Measurements from ENCODE around the gene GDAP2. TPM values are rescaled to one million over a fixed set of nuclear protein-coding genes. Genes with fewer than 3 reads are reported as not detected.

The GDAP2 gene
- total and polyA plus RNA-seq, 4 donors: 3.0 to 16.8 (median 9.1) TPM

- no peak for TF ChIP-seq EGR1 (IDR thresholded peaks at IDR 0.05; ENCODE audit: low read depth in 2 of 2)
- TF ChIP-seq FOXA1 (IDR thresholded peaks at IDR 0.05): no peak
- TF ChIP-seq MAX (IDR thresholded peaks at IDR 0.05): no peak
- TF ChIP-seq ATF3 (IDR thresholded peaks at IDR 0.05): no peak
- no peak for TF ChIP-seq RAD21 (IDR thresholded peaks at IDR 0.05)
- TF ChIP-seq HNF4G (IDR thresholded peaks at IDR 0.05): no peak
- no peak for TF ChIP-seq RXRA (IDR thresholded peaks at IDR 0.05)
- Histone ChIP-seq H3K36me3 (ENCODE audit: control insufficient read depth in 4 of 4, insufficient read depth in 3 of 4, low read depth in 1 of 4, low read length in 3 of 4) (no peaks in the 10 kb centered on the region), H3K9me3 (ENCODE audit: control insufficient read depth in 4 of 4, low read length in 3 of 4) (no peaks in the 10 kb centered on the region), H3K27me3 (ENCODE audit: control insufficient read depth in 4 of 4, insufficient read depth in 4 of 4, low read length in 3 of 4) (no peaks in the 10 kb centered on the region), H3K9ac (ENCODE audit: low read depth in 1 of 2, low read length in 2 of 2) (no peak overlapping the region), H3K4me3 (ENCODE audit: low read depth in 1 of 3, low read length in 3 of 3) (no peak overlapping the region), H3K27ac (ENCODE audit: low read depth in 1 of 2, low read length in 2 of 2) (no peak overlapping the region), H3K4me1 (ENCODE audit: control insufficient read depth in 4 of 4, insufficient read depth in 4 of 4, low read length in 3 of 4) (peaks cover 0 to 4% (median 1%) of the 10 kb centered on the region in 4 donors)
- DNase-seq (ENCODE audit: low spot score): no peak
- 97% methylated on average over 1 of the region's 1 CpG for WGBS
Measured at GRCh38 chr1:117843791-117844190, 85.6 kb downstream of the GDAP2 start.

- Histone ChIP-seq H3K27ac (ENCODE audit: low read depth in 1 of 2, low read length in 2 of 2) (no peak overlapping the region), H3K9me3 (ENCODE audit: control insufficient read depth in 4 of 4, low read length in 3 of 4) (no peaks in the 10 kb centered on the region), H3K36me3 (ENCODE audit: control insufficient read depth in 4 of 4, insufficient read depth in 3 of 4, low read depth in 1 of 4, low read length in 3 of 4) (no peaks in the 10 kb centered on the region), H3K9ac (ENCODE audit: low read depth in 1 of 2, low read length in 2 of 2) (no peak overlapping the region), H3K27me3 (ENCODE audit: control insufficient read depth in 4 of 4, insufficient read depth in 4 of 4, low read length in 3 of 4) (no peaks in the 10 kb centered on the region), H3K4me1 (ENCODE audit: control insufficient read depth in 4 of 4, insufficient read depth in 4 of 4, low read length in 3 of 4) (peaks cover 0 to 3% (median under 1%) of the 10 kb centered on the region in 4 donors), H3K4me3 (ENCODE audit: low read depth in 1 of 3, low read length in 3 of 3) (no peak overlapping the region)
- no peak for DNase-seq (ENCODE audit: low spot score)
- WGBS: 86% methylated on average over 3 of the region's 3 CpGs
- TF ChIP-seq RAD21 (IDR thresholded peaks at IDR 0.05): no peak
- TF ChIP-seq HNF4A (conservative IDR thresholded peaks at IDR 0.05): no peak
- no peak for TF ChIP-seq GABPA (IDR thresholded peaks at IDR 0.05 in 1 of 2, conservative IDR thresholded peaks at IDR 0.05 in 1 of 2)
- no peak for TF ChIP-seq TAF1 (conservative IDR thresholded peaks at IDR 0.05)
- TF ChIP-seq CTCF (IDR thresholded peaks at IDR 0.05; ENCODE audit: low read depth, low read length, missing input control): no peak
- no peak for TF ChIP-seq REST (IDR thresholded peaks at IDR 0.05)
- TF ChIP-seq HNF4G (IDR thresholded peaks at IDR 0.05): no peak
- no peak for TF ChIP-seq FOXA1 (IDR thresholded peaks at IDR 0.05)
- no peak for TF ChIP-seq ZBTB33 (IDR thresholded peaks at IDR 0.05)
- TF ChIP-seq YY1 (IDR thresholded peaks at IDR 0.05): no peak
- TF ChIP-seq NR2F2 (IDR thresholded peaks at IDR 0.05): no peak
- TF ChIP-seq EGR1 (IDR thresholded peaks at IDR 0.05; ENCODE audit: low read depth in 2 of 2): no peak
- no peak for TF ChIP-seq JUND (IDR thresholded peaks at IDR 0.05)
- TF ChIP-seq SP1 (IDR thresholded peaks at IDR 0.05): no peak
- TF ChIP-seq RXRA (IDR thresholded peaks at IDR 0.05): no peak
- no peak for TF ChIP-seq MAX (IDR thresholded peaks at IDR 0.05)
- TF ChIP-seq FOXA2 (IDR thresholded peaks at IDR 0.05): no peak
Measured at GRCh38 chr1:117842408-117843170, 86.8 kb downstream of the GDAP2 start.
